SK-N-SH (cell line): ENCODE data around the gene AGBL3.

Experiments used
- CTCF ChIP-seq: fragments of 200-600 bp; sonication (generic); IDR thresholded peaks from 2 replicates; pipeline ENCODE4 v1.6.1; 2017; ENCODE audit warnings: antibody characterized with exemption, mild to moderate bottlenecking, moderate library complexity
- ELF1 ChIP-seq: IDR thresholded peaks from 2 replicates; pipeline ENCODE4 v1.4.0; 2012
- EZH2phosphoT487 ChIP-seq: fragments of 200-600 bp; sonication (generic); IDR thresholded peaks from 2 replicates; pipeline ENCODE4 v1.6.1; 2017; ENCODE audit warnings: low read depth, mixed run types, mild to moderate bottlenecking, antibody characterized with exemption, moderate library complexity, borderline replicate concordance
- FOSL2 ChIP-seq: IDR thresholded peaks from 2 replicates; pipeline ENCODE4 v1.4.0; 2012; ENCODE audit warnings: low read depth, mild to moderate bottlenecking, moderate library complexity, borderline replicate concordance
- GABPA ChIP-seq: IDR thresholded peaks from 2 replicates; pipeline ENCODE4 v1.4.0; 2012; ENCODE audit warnings: low read depth, mild to moderate bottlenecking
- MAX ChIP-seq: IDR thresholded peaks from 2 replicates; pipeline ENCODE4 v1.4.0; 2012; ENCODE audit warnings: low read depth
- NRF1 ChIP-seq: IDR thresholded peaks from 2 replicates; pipeline ENCODE4 v1.6.1; 2012; ENCODE audit warnings: low read depth, mild to moderate bottlenecking, low read length
- PBX3 ChIP-seq: IDR thresholded peaks from 2 replicates; pipeline ENCODE4; 2012
- POLR2AphosphoS5 ChIP-seq: IDR thresholded peaks from 2 replicates; pipeline ENCODE4 v1.6.1; 2012; ENCODE audit warnings: low read depth, low read length
- ZBTB33 ChIP-seq: IDR thresholded peaks from 2 replicates; pipeline ENCODE4 v1.4.0; 2012; ENCODE audit warnings: low read depth, borderline replicate concordance

- no peak for TF ChIP-seq EZH2phosphoT487
- TF ChIP-seq CTCF = no peak
- TF ChIP-seq POLR2AphosphoS5 = 0 out of 2 replicates have a peak, but pooled peaks have one; percentile 7
- TF ChIP-seq NRF1 = no peak
- no peak for TF ChIP-seq PBX3
- no peak for TF ChIP-seq GABPA
- TF ChIP-seq ELF1 = no peak
- TF ChIP-seq MAX = no peak
- no peak for TF ChIP-seq ZBTB33
- TF ChIP-seq FOSL2 = no peak
Observed at GRCh38 chr7:134966691-134967090, 19.6 kb upstream of the AGBL3 start.
